Activated CD4-positive, alpha-beta T cell treated with anti-CD3 and anti-CD28 coated beads, Interleukin-2, amount 10 ng/mL, durations not matched to agents 7 days and 5 days (primary cell): ENCODE results near the gene TRIM3. TPM values are rescaled to one million over a fixed set of nuclear protein-coding genes. Genes with fewer than 3 reads are reported as not detected.

Source experiments
- CTCF ChIA-PET: fragments of 350-600 bp; sonication (Branson Sonifier 250); formaldehyde crosslinking; loops from one replicate; lab custom pipeline; 2021; ENCODE audit warnings: antibody characterized with exemption; lab: Charles Lee
- POLR2A ChIA-PET: fragments of 350-600 bp; sonication (Branson Sonifier 250); formaldehyde crosslinking; loops from one replicate; lab custom pipeline; 2021; ENCODE audit warnings: antibody characterized with exemption; lab: Charles Lee
- DNase-seq: peaks from one replicate; pipeline ENCODE4 v3.0.0-alpha.2; 2020
- H3K27ac Mint-ChIP-seq: one replicate; pipeline ENCODE4 v1.8.0; 2021; ENCODE audit warnings: mild to moderate bottlenecking, moderate library complexity, mixed read lengths
- H3K27me3 Mint-ChIP-seq: one replicate; pipeline ENCODE4 v1.8.0; 2021; ENCODE audit warnings: mixed read lengths
- H3K36me3 Mint-ChIP-seq: one replicate; pipeline ENCODE4 v1.8.0; 2021; ENCODE audit warnings: low read depth, mixed read lengths
- H3K4me1 Mint-ChIP-seq: one replicate; pipeline ENCODE4 v1.8.0; 2021; ENCODE audit warnings: mixed read lengths
- H3K4me3 Mint-ChIP-seq: one replicate; pipeline ENCODE4 v1.8.0; 2021; ENCODE audit warnings: mild to moderate bottlenecking, moderate library complexity, mixed read lengths
- H3K9me3 Mint-ChIP-seq: one replicate; pipeline ENCODE4 v1.8.0; 2021; ENCODE audit warnings: mixed read lengths
- total RNA-seq, 2 experiments: library from RNA; stranded (reverse); gene quantifications; one replicate each; pipeline ENCODE4 v1.2.3, GENCODE V29; 2021

TRIM3 gene
- total RNA-seq, 2 experiments from 2014 or later: 6.8 to 8.4 TPM

DNA sequence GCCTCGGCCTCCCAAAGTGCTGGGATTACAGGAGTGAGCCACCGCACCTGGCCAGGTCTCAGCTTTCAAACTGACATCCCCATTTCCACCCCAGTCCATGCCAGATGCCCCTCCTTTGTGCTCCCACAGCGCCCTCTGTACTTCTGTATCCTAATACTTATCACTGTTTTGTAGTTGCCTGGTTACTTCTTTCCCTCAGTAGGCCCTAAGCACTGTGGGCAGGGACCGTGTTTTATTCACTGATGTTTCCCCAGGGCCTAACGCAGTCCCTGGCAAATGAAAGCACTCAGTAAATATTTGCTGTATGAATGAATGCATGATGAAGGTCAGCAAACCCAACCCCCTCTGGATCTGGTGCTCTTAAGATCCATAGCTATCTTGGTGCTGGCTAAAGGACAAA lies 2.2 kb upstream of the TRIM3 start:
- peaks cover 15% of the 10 kb centered on the region for H3K36me3 Mint-ChIP-seq
- peaks cover 8% of the 10 kb centered on the region for H3K27me3 Mint-ChIP-seq
- POLR2A ChIA-PET: no interaction called here
- H3K4me3 Mint-ChIP-seq: no peak overlapping the region
- CTCF ChIA-PET: interaction anchor here (1.3 to 1.6 kb wide), 2 partner anchors 69 to 97 kb away, joined by 3 to 5 read pairs; no protein-coding TSS in a partner anchor
- H3K27ac Mint-ChIP-seq: no peak overlapping the region
- DNase-seq: no peak
- peaks cover 39% of the 10 kb centered on the region for H3K4me1 Mint-ChIP-seq
- no peaks in the 10 kb centered on the region for H3K9me3 Mint-ChIP-seq

DNA sequence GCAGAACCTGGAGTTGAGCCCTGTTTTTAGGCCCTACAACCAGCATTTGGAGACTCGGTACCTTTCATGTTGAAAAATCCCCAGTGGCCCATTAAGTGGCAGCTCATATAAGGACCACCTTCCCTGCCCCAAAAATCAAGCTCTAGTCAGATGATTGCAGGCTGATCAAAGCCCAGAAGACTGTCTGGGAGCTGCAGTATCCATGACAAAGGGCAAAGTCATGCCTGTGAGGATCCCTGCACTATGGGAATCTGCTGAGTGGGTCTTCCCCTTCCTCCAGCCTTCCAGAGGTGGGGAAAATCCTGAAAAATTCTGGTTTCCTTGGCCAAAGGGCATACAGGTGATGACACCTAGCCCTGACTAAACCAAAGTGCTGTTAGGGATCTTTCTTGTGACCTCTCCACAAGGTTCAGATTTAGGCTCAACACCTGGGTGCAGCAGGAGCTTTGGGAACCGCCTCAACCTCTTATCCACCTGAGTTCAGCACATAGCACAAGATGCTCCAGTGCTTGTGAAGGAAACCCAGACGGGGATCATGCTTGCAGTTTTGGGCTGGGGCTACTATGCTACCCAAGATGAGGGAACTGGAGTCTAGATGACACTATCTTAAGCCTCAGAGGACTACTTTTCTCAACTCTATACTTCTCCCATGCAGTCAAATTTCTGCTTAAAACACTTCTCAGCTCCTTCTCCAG lies 1.2 kb upstream of the TRIM3 start:
- Mint-ChIP-seq H3K4me3 (peak overlapping the region; percentile 74), H3K4me1 (peaks cover 30% of the 10 kb centered on the region), H3K9me3 (no peaks in the 10 kb centered on the region), H3K36me3 (peaks cover 15% of the 10 kb centered on the region), H3K27me3 (peaks cover 8% of the 10 kb centered on the region), H3K27ac (no peak overlapping the region)
- CTCF ChIA-PET: interaction anchor here (0.8 to 1.6 kb wide), 5 partner anchors 9 to 208 kb away, joined by 3 to 5 read pairs (median 4); partner anchors contain the start of gene MRPL17
- POLR2A ChIA-PET: interaction anchor here (0.6 to 0.7 kb wide), 3 partner anchors 11 to 144 kb away, joined by 3 to 4 read pairs (median 3); no protein-coding TSS in a partner anchor
- no peak for DNase-seq

DNA sequence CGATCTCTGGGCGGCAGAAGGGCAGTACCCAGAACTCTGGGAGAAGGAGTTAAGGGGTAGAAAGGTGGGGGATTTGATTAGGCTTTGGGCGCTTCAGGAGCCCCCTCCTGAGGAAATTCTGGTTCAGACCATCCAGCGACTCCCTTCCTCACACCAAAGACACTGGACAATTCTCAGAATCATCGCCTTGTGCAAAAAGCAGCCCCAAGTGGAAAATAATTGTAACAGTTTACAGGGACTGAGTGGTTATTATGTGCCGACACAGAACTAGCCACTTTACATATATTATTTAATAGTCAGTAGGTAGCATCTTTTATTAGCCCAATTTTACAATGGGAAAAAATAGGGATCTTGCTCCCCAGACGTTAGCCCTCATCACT lies 662 bp upstream of the TRIM3 start:
- Mint-ChIP-seq H3K27ac (peak overlapping the region; percentile 21), H3K4me1 (peaks cover 25% of the 10 kb centered on the region), H3K27me3 (peaks cover 8% of the 10 kb centered on the region), H3K36me3 (peaks cover 15% of the 10 kb centered on the region), H3K4me3 (peak overlapping the region; percentile 74), H3K9me3 (no peaks in the 10 kb centered on the region)
- POLR2A ChIA-PET: interaction anchor here (0.6 kb wide), 1 partner anchor 26 kb away, joined by 3 read pairs; no protein-coding TSS in a partner anchor
- no peak for DNase-seq
- CTCF ChIA-PET: interaction anchor here (1.3 kb wide), 2 partner anchors 10 to 95 kb away, joined by 4 read pairs; no protein-coding TSS in a partner anchor

DNA sequence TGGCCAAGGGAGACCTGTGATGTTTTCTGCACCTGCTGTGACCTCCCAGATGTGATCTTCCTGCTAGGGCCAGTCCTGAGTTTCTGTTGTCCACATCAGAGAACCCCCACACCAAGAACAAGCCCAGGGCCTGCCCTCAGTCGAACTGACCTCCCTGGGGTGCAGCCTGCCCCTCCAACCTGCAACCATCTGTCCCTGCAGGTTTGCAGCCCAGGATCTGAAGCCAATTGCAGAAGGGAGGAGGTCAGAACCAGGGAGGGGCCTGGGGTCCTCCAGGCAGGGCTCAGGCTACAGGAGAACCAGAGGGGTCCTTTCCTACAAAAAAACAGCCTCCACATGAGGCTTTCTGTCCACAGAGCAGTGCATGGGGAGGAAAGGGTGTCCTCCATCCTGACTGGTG lies 807 bp downstream of the TRIM3 start:
- POLR2A ChIA-PET: no interaction called here
- CTCF ChIA-PET: interaction anchor here (0.5 to 1.3 kb wide), 3 partner anchors 9 to 94 kb away, joined by 3 to 5 read pairs (median 4); no protein-coding TSS in a partner anchor
- H3K27me3 Mint-ChIP-seq: peaks cover 8% of the 10 kb centered on the region
- H3K27ac Mint-ChIP-seq: no peak overlapping the region
- no peak for DNase-seq
- H3K36me3 Mint-ChIP-seq: peaks cover 10% of the 10 kb centered on the region
- peak overlapping the region; percentile 50 for H3K4me3 Mint-ChIP-seq
- peaks cover 20% of the 10 kb centered on the region for H3K4me1 Mint-ChIP-seq
- no peaks in the 10 kb centered on the region for H3K9me3 Mint-ChIP-seq

DNA sequence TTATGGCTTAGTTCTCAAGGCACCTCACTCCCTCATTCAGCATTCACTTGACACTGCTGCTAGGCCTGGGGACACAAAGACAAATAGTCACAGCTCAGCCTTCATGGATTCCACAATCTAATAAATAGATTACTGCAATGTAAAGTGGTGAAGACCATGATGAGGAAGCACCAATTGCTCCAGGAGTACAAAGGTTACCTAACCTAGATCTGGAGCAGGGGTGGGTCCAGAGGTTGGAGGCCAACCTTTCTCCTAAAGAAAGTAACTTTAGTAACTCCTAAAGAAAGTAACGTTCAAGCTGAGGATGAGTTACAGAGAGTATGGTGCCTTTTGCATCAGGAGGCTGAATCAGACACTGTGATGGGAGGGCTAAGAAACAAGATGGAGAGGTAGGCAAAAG lies 4.1 kb downstream of the TRIM3 start:
- no peak for DNase-seq
- ChIA-PET POLR2A (no interaction called here), CTCF (interaction anchor here (0.5 to 3.0 kb wide), 5 partner anchors 12 to 91 kb away, joined by 4 to 12 read pairs (median 5); partner anchors contain the start of genes ARFIP2 and TIMM10B)
- H3K36me3 Mint-ChIP-seq: no peaks in the 10 kb centered on the region
- H3K4me1 Mint-ChIP-seq: peaks cover 20% of the 10 kb centered on the region
- H3K27me3 Mint-ChIP-seq: peaks cover 10% of the 10 kb centered on the region
- no peaks in the 10 kb centered on the region for H3K9me3 Mint-ChIP-seq
- H3K27ac Mint-ChIP-seq: no peak overlapping the region
- H3K4me3 Mint-ChIP-seq: no peak overlapping the region

DNA sequence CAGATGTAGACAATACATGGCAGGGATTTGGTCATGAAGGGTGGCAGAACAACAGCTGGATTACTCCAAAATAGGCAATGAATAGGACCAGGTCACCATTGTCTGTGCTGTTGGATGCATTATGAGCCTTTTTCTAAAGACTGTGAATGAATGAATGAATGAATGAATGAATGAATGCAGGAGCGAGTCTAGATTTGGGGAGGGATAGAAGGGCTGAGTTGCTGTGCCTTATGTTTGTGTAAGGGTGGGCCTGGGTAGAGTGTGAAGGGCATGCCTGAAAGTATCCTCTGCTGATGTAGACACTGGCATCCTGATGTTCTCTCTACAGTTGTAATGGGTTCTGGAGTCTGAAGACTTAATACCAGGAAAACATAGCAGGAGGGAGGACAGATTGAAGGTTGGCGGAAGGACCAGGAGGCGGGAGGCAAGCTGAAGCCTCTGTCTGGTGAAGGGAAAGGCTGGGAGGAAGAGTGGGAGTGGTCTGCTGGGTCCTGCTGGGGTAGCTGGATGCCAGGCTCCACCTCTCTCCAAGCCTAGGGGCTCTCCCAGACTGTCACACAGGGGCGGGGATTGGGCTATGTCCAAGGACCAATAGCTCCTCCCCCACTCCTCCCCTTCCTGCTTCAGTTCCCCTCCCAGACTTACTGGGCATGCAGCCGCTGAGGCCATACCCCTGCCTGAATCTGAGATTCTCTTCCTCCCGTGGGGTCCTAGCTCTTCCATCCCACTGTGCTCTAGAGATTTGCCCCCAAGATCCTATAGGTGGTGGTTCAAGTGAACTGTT lies 4.8 kb downstream of the TRIM3 start:
- Mint-ChIP-seq H3K4me1 (peaks cover 15% of the 10 kb centered on the region), H3K4me3 (no peak overlapping the region), H3K9me3 (no peaks in the 10 kb centered on the region), H3K27ac (no peak overlapping the region), H3K36me3 (no peaks in the 10 kb centered on the region), H3K27me3 (peaks cover 10% of the 10 kb centered on the region)
- ChIA-PET CTCF (interaction anchor here (0.5 to 3.0 kb wide), 5 partner anchors 13 to 48 kb away, joined by 3 to 12 read pairs (median 4); partner anchors contain the start of genes ARFIP2 and TIMM10B), POLR2A (no interaction called here)
- no peak for DNase-seq

DNA sequence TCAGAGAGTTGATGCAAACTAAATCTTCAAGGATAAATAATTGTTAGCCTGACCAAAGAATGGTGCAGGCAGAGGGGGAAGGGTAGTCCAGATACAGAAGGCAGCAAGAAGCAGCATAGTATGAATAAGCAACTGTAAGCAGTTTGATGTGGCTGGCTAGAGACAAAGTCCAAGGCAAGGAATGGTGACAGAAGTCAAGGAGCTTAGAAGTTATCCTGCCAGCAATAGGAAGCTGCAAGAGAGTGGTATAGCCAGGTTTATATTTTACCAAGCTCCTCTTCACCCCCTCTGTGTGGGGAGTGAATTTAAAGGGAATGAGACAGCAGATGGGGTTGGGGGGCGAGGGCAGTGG lies 14.7 kb downstream of the TRIM3 start:
- ChIA-PET CTCF (interaction anchor here (0.8 to 1.4 kb wide), 2 partner anchors 10 to 16 kb away, joined by 3 to 5 read pairs; no protein-coding TSS in a partner anchor), POLR2A (no interaction called here)
- Mint-ChIP-seq H3K4me1 (no peaks in the 10 kb centered on the region), H3K27ac (no peak overlapping the region), H3K4me3 (no peak overlapping the region), H3K36me3 (no peaks in the 10 kb centered on the region), H3K27me3 (no peaks in the 10 kb centered on the region), H3K9me3 (no peaks in the 10 kb centered on the region)
- no peak for DNase-seq

DNA sequence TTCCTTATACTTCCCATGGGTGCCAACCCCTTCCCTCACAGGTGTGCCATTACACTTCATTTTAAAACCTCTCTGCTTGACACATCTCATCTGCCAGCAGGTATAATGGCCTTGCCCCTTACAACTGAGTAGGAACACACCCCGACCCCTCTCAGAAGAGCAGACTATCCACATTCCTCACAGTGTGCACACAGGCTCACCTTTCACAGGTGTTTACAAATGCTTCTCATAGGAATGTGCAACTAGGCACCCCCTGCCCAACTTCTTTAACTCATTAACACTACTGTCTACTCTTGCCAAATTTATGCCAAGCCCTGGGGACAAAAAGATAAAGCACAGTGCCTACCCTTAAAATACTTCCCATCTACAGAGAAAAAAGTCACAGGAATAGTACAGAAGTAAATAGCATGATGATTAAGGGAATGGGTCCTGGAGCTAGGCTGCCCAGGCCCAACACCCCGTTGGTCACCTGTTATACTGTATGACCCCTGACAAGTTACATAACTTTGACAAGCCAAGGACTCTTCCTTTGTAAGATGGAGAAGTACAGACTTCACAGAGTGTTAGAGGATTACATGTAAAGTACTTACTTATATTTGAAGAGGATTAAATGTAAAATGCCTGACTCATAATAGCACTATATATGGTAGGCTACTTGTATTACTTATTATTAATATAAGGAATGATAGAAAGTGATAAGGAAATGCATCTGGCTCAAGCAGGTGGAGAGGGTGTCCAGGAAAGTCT lies 15.2 kb downstream of the TRIM3 start:
- H3K27ac Mint-ChIP-seq: no peak overlapping the region
- no peak for DNase-seq

DNA sequence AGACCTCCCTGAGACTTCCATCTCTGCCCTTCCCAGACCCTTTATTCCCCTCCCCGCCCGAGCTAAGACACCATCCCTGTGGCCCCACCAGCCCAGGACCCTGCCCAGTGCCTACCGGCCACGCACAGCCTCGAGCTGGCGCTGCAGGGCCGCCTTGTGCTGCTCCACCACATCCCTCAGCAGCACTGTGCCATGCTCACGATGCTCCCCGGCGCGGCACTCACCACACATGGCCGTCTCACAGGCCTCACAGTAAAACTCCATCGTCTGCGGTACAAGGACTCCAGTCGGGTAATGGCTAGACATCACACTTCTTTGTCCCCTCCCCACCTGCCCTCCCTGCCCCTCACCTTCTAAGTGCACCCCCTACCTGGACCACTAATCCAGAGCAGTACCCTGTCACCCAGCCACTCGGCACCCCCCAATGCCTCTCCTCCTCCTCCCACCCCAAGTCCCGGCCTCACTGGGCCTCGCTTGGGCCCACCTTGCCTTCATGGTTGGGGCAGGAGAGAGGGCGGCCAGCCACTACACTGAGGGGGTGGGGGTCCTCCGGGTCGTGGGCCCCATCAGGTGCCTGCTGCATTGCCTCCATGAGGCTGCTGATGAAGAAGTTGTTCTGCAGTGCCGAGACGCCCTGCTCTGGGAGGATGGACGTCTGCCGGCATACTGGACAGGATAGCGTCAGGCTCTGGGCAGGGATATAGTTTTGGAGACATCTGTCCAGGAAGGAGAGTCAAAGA lies 16.0 kb downstream of the TRIM3 start:
- POLR2A ChIA-PET: no interaction called here
- Mint-ChIP-seq H3K4me3 (no peak overlapping the region), H3K4me1 (no peaks in the 10 kb centered on the region), H3K27me3 (no peaks in the 10 kb centered on the region), H3K27ac (no peak overlapping the region), H3K36me3 (no peaks in the 10 kb centered on the region), H3K9me3 (no peaks in the 10 kb centered on the region)
- no peak for DNase-seq
- CTCF ChIA-PET: no interaction called here

More for the DNA sequence above, 15.2 kb downstream of the TRIM3 start:
- Mint-ChIP-seq H3K9me3 (no peaks in the 10 kb centered on the region), H3K27me3 (no peaks in the 10 kb centered on the region), H3K4me3 (no peak overlapping the region), H3K36me3 (no peaks in the 10 kb centered on the region), H3K4me1 (no peaks in the 10 kb centered on the region)
- CTCF ChIA-PET: no interaction called here
- POLR2A ChIA-PET: no interaction called here

DNA sequence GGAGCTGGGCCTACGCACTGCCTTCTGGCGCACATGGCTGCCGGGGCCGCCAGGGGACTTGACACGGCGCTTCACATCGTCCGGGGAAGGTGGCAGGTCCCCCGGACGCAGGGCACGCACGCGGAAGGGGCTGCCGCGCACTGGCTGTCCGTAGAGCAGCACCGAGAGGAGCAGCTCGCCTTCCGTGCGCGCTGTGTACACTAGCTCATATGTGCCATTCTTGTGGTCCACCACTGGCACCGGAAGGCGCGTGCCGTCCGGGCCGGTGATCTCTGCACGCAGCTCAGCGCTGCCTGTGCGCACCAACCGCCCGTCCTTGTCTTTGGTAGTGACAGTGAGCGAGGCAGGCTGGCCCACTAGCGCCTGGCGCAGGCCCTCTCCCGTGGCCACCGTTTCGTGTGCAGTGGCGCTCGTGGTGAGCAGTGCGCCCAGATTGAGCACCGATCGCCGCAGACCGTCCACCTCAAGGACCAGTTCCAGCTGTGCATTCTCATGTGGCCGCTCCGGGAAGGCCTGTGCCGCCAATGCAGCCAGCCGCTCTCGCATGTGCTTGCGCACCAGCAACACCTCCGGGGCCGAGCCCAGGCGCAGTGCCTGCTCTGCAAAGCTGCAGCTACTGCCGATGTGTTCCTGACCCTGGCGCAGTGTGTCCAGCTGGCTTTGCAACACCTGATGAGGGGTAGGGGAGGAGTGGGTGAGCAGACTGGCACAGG lies 17.2 kb downstream of the TRIM3 start:
- H3K27me3 Mint-ChIP-seq: no peaks in the 10 kb centered on the region
- H3K9me3 Mint-ChIP-seq: no peaks in the 10 kb centered on the region
- H3K4me1 Mint-ChIP-seq: no peaks in the 10 kb centered on the region
- H3K36me3 Mint-ChIP-seq: no peaks in the 10 kb centered on the region
- H3K27ac Mint-ChIP-seq: no peak overlapping the region
- no peak overlapping the region for H3K4me3 Mint-ChIP-seq
- CTCF ChIA-PET: interaction anchor here (1.5 to 5.4 kb wide), 2 partner anchors 11 to 13 kb away, joined by 3 to 35 read pairs; no protein-coding TSS in a partner anchor
- no peak for DNase-seq
- POLR2A ChIA-PET: no interaction called here

DNA sequence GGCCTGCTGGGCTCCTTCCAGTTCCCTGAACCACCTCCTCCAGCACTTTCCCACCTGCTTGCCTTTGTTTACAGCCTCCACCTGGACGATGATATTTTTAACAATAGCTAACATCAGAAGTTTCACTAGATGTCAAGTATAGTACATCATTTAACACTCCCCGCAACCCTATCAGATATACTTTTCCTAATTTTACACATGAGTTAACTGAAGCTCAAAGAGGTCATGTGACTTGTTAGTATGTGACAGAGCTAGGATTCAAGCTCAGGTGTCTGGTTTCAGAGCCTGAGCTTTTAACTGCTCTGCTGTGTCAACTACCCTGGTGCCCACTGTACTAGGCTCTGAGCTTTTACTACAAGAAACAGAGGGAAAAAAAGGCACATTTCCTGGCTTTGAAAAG lies 18.7 kb downstream of the TRIM3 start:
- ChIA-PET CTCF (interaction anchor here (1.6 to 5.4 kb wide), 4 partner anchors 11 to 92 kb away, joined by 4 to 35 read pairs (median 5); no protein-coding TSS in a partner anchor), POLR2A (no interaction called here)
- Mint-ChIP-seq H3K4me3 (no peak overlapping the region), H3K27me3 (no peaks in the 10 kb centered on the region), H3K36me3 (no peaks in the 10 kb centered on the region), H3K9me3 (no peaks in the 10 kb centered on the region), H3K4me1 (no peaks in the 10 kb centered on the region), H3K27ac (no peak overlapping the region)
- no peak for DNase-seq
